Measurements from ENCODE around the gene NT5C2. TPM values are rescaled to one million over a fixed set of nuclear protein-coding genes. Genes with fewer than 3 reads are reported as not detected.
"Not testable (repeated sequence)": the region's sequence is repeated elsewhere in the genome, so short reads cannot be mapped to it uniquely, and the experiment has no call there.

Gene NT5C2
- total RNA-seq, 1 experiment from 2014 or later, result 52.2 TPM

- ChIA-PET CTCF (interaction anchor here (0.9 kb wide), 1 partner anchor 61 kb away, joined by 3 read pairs; no protein-coding TSS in a partner anchor), POLR2A (no interaction called here)
- Mint-ChIP-seq H3K27me3 (ENCODE audit: insufficient read depth, unreplicated experiment) (no peaks in the 10 kb centered on the region), H3K9me3 (ENCODE audit: unreplicated experiment) (peaks cover 14% of the 10 kb centered on the region), H3K4me3 (ENCODE audit: unreplicated experiment) (no peak overlapping the region), H3K4me1 (ENCODE audit: insufficient read depth, unreplicated experiment) (no peaks in the 10 kb centered on the region), H3K36me3 (ENCODE audit: insufficient read depth, unreplicated experiment) (no peaks in the 10 kb centered on the region), H3K27ac (ENCODE audit: low read depth, unreplicated experiment) (no peak overlapping the region)
- intact Hi-C loops (cut with micrococcal nuclease), result no loop called here
- TF ChIP-seq CTCF (IDR thresholded peaks at IDR 0.05; ENCODE audit: unreplicated experiment), result no peak
- BruUV-seq (replicated peaks), result no TSS peak
- no peak for DNase-seq (ENCODE audit: unreplicated experiment)
These were observed 22.5 kb upstream of the NT5C2 start for GRCh38 chr10:103215601-103216000.

GRCh38 chr10:103210262-103210661 is 17.2 kb upstream of the NT5C2 start:
- intact Hi-C loops (cut with micrococcal nuclease); CTCF ChIA-PET; H3K4me1 Mint-ChIP-seq (ENCODE audit: insufficient read depth, unreplicated experiment): not testable (repeated sequence)

GRCh38 chr10:103207643-103208042 is 14.6 kb upstream of the NT5C2 start:
- H3K4me3 Mint-ChIP-seq (ENCODE audit: unreplicated experiment); intact Hi-C loops (cut with micrococcal nuclease); H3K27me3 Mint-ChIP-seq (ENCODE audit: insufficient read depth, unreplicated experiment); H3K36me3 Mint-ChIP-seq (ENCODE audit: insufficient read depth, unreplicated experiment); H3K27ac Mint-ChIP-seq (ENCODE audit: low read depth, unreplicated experiment); H3K4me1 Mint-ChIP-seq (ENCODE audit: insufficient read depth, unreplicated experiment); DNase-seq (ENCODE audit: unreplicated experiment); POLR2A ChIA-PET; BruUV-seq (replicated peaks); H3K9me3 Mint-ChIP-seq (ENCODE audit: unreplicated experiment): not testable (repeated sequence)
- CTCF ChIA-PET, result interaction anchor here (0.7 kb wide), 1 partner anchor 34 kb away, joined by 3 read pairs; no protein-coding TSS in a partner anchor

More at GRCh38 chr10:103210262-103210661, 17.2 kb upstream of the NT5C2 start:
- not testable (repeated sequence) for H3K4me3 Mint-ChIP-seq (ENCODE audit: unreplicated experiment); DNase-seq (ENCODE audit: unreplicated experiment); H3K27ac Mint-ChIP-seq (ENCODE audit: low read depth, unreplicated experiment); H3K36me3 Mint-ChIP-seq (ENCODE audit: insufficient read depth, unreplicated experiment); BruUV-seq (replicated peaks); H3K27me3 Mint-ChIP-seq (ENCODE audit: insufficient read depth, unreplicated experiment)
- H3K9me3 Mint-ChIP-seq (ENCODE audit: unreplicated experiment), result peaks cover 14% of the 10 kb centered on the region
- POLR2A ChIA-PET, result interaction anchor here (0.7 kb wide), 1 partner anchor 57 kb away, joined by 3 read pairs; no protein-coding TSS in a partner anchor

GRCh38 chr10:103207141-103207540 is 14.1 kb upstream of the NT5C2 start:
- H3K27me3 Mint-ChIP-seq (ENCODE audit: insufficient read depth, unreplicated experiment), result no peaks in the 10 kb centered on the region
- peaks cover 4% of the 10 kb centered on the region for H3K9me3 Mint-ChIP-seq (ENCODE audit: unreplicated experiment)
- H3K27ac Mint-ChIP-seq (ENCODE audit: low read depth, unreplicated experiment), result no peak overlapping the region
- ChIA-PET CTCF (no interaction called here), POLR2A (no interaction called here)
- intact Hi-C loops (cut with micrococcal nuclease), result no loop called here
- BruUV-seq (replicated peaks), result no TSS peak
- TF ChIP-seq CTCF (IDR thresholded peaks at IDR 0.05; ENCODE audit: unreplicated experiment), result no peak
- no peak for DNase-seq (ENCODE audit: unreplicated experiment)
- no peak overlapping the region for H3K4me3 Mint-ChIP-seq (ENCODE audit: unreplicated experiment)
- no peaks in the 10 kb centered on the region for H3K36me3 Mint-ChIP-seq (ENCODE audit: insufficient read depth, unreplicated experiment)
- H3K4me1 Mint-ChIP-seq (ENCODE audit: insufficient read depth, unreplicated experiment), result no peaks in the 10 kb centered on the region

GRCh38 chr10:103206715-103207114 is 13.6 kb upstream of the NT5C2 start:
- H3K9me3 Mint-ChIP-seq (ENCODE audit: unreplicated experiment); DNase-seq (ENCODE audit: unreplicated experiment); CTCF ChIA-PET; H3K4me3 Mint-ChIP-seq (ENCODE audit: unreplicated experiment); intact Hi-C loops (cut with micrococcal nuclease); H3K36me3 Mint-ChIP-seq (ENCODE audit: insufficient read depth, unreplicated experiment); H3K27ac Mint-ChIP-seq (ENCODE audit: low read depth, unreplicated experiment); H3K4me1 Mint-ChIP-seq (ENCODE audit: insufficient read depth, unreplicated experiment); BruUV-seq (replicated peaks); H3K27me3 Mint-ChIP-seq (ENCODE audit: insufficient read depth, unreplicated experiment); POLR2A ChIA-PET: not testable (repeated sequence)

GRCh38 chr10:103205401-103205800 is 12.3 kb upstream of the NT5C2 start:
- intact Hi-C loops (cut with micrococcal nuclease); H3K27ac Mint-ChIP-seq (ENCODE audit: low read depth, unreplicated experiment); H3K27me3 Mint-ChIP-seq (ENCODE audit: insufficient read depth, unreplicated experiment); POLR2A ChIA-PET; H3K4me3 Mint-ChIP-seq (ENCODE audit: unreplicated experiment); BruUV-seq (replicated peaks); CTCF ChIA-PET; H3K36me3 Mint-ChIP-seq (ENCODE audit: insufficient read depth, unreplicated experiment); DNase-seq (ENCODE audit: unreplicated experiment); H3K4me1 Mint-ChIP-seq (ENCODE audit: insufficient read depth, unreplicated experiment); H3K9me3 Mint-ChIP-seq (ENCODE audit: unreplicated experiment): not testable (repeated sequence)
